Epidermal melanocyte (primary cell): Measurements from ENCODE around the gene ZC3H10.
A peak's percentile ranks its signal among the peaks of the same experiment; 100 is the strongest.
"Not testable (repeated sequence)": the region's sequence is repeated elsewhere in the genome, so short reads cannot be mapped to it uniquely, and the experiment has no call there.

Source experiments
- DNase-seq: peaks from one replicate; pipeline ENCODE4 v3.0.0; 2011; ENCODE audit warnings: low spot score; ENCODE audit not compliant: insufficient read length

The ZC3H10 gene, protein sequence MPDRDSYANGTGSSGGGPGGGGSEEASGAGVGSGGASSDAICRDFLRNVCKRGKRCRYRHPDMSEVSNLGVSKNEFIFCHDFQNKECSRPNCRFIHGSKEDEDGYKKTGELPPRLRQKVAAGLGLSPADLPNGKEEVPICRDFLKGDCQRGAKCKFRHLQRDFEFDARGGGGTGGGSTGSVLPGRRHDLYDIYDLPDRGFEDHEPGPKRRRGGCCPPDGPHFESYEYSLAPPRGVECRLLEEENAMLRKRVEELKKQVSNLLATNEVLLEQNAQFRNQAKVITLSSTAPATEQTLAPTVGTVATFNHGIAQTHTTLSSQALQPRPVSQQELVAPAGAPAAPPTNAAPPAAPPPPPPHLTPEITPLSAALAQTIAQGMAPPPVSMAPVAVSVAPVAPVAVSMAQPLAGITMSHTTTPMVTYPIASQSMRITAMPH

GRCh38 chr12:56117778-56118687, at the start of gene ZC3H10:
Gene ZC3H10, plus strand, starts transcription at chr12:56118266. Its CDS starts 2,297 bp downstream, at chr12:56120563.
- peak; percentile 75 for DNase-seq

DNA sequence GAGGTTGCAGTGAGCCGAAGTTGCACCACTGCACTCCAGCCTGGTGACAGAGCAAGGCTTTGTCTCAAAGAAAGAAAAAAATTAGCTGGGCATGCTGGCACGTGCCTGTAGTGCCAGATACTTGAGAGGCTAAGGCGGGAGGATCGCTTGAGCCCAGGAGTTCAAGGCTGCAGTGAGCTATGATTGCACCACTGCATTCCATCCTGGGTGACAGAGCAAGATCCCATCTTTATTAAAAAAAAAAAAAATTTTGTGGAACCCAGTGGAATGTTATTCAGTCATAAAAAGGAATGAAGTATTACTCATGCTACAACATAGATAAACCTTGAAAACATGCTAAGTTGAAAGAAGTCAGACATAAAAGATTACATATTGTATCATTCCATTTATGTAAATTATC, 46.4 kb upstream of the ZC3H10 start:
- DNase-seq = no peak

GRCh38 chr12:56074396-56074795, 43.7 kb upstream of the ZC3H10 start:
- DNase-seq = no peak

DNA sequence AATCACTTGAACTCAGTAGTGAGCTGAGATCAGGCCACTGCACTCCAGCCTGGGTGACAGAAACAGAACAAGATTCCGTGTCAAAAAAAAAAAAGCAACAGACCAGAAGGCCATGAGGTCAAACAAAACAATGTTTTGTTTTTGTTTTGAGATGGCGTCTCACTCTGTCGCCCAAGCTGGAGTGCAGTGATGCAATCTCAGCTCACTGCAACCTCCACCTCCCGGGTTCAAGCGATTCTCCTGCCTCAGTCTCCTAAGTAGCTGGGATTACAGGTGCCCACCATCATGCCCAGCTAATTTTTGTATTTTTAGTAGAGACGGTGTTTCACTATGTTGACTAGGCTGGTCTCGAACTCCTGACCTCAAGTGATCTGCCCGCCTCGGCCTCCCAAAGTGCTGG, 40.1 kb upstream of the ZC3H10 start:
- not testable (repeated sequence) for DNase-seq

DNA sequence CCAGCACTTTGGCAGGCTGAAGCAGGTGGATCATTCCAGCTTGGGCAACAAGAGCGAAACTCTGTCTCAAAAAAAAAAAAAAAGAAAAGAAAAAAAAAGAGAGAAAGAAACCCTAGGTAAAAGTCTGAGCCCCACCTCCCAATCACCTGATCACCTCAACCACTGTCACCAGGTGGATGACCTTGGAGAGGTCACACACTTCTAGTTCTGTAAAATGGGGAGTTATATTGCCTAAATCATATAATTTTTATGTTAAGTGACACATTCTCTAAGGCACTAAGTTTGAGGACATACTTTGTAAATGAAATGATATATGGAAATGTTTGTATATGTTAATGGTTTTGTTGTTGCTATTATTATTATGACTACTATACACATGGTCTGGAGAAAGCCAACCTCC, 39.6 kb upstream of the ZC3H10 start:
- no peak for DNase-seq

DNA sequence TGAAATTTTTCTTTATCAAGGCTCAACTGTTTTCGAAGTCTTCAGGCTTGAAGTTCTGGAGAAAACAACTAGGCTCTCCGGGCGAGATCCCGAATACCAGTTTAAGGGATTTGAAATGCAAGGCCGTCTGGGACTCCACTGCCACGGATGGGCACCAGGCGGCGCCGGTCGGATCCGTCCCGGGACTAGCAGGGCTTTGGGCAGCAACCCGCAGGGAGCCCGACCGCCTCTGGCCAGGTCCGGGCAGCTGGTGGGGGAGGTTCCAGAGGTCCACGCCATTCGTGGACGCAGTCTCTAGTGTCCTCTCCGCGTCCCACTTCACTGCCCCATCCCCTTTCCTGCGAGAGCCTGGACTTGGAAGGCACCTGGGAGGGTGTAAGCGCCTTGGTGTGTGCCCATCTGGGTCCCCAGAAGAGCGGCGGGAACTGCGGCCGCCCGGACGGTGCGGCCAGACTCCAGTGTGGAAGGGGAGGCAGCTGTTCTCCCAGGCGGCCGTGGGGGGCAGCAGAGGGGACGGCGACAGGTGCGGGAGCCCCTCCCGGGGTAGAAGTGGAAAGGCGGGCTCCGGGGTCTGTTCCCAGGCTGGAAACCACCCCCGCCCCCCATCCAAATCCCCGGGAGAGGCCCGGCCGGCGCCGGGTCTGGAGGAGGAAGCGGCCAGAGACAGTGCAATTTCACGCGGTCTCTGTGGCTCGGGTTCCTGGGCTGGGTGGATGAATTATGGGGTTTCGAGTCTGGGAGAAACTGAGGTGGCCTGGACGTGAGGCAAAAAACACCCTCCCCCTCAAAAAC, 38.9 kb upstream of the ZC3H10 start:
- DNase-seq = peak; percentile 62

- DNase-seq = peak; percentile 63
Observed at GRCh38 chr12:56079723-56080555, 38.1 kb upstream of the ZC3H10 start, which contains the start of gene ERBB3. Gene ERBB3, plus strand, starts transcription at chr12:56080165. Its CDS starts 136 bp downstream, at chr12:56080301.

DNA sequence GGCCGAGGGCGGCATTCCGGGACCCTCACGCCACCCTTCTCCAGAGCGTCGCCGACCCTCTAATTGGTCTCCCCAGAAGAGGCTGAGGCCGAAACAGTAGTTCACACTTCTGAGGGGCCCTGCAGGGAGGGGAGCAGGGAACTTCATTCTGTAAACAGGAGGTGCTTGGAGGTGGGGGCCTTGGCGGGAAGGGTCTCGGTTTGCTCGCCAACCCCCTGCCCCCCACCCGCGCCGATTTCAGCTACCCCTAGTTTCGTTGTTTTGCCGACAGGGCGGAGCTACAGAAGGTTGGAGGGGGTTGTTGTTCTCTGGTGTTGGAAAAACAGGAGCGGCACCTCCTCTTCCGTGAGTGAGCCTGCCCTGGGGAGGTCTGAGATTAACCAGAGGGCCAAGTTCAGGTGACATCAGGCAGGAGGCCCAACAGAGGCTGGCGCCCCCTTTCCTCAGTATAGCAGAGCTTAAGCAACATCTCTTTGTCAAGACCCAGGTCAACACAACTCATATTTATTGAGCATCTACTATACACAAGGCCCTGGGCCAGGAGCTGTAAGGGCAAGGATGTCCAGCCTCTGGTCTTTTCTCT, 37.4 kb upstream of the ZC3H10 start:
- no peak for DNase-seq

DNA sequence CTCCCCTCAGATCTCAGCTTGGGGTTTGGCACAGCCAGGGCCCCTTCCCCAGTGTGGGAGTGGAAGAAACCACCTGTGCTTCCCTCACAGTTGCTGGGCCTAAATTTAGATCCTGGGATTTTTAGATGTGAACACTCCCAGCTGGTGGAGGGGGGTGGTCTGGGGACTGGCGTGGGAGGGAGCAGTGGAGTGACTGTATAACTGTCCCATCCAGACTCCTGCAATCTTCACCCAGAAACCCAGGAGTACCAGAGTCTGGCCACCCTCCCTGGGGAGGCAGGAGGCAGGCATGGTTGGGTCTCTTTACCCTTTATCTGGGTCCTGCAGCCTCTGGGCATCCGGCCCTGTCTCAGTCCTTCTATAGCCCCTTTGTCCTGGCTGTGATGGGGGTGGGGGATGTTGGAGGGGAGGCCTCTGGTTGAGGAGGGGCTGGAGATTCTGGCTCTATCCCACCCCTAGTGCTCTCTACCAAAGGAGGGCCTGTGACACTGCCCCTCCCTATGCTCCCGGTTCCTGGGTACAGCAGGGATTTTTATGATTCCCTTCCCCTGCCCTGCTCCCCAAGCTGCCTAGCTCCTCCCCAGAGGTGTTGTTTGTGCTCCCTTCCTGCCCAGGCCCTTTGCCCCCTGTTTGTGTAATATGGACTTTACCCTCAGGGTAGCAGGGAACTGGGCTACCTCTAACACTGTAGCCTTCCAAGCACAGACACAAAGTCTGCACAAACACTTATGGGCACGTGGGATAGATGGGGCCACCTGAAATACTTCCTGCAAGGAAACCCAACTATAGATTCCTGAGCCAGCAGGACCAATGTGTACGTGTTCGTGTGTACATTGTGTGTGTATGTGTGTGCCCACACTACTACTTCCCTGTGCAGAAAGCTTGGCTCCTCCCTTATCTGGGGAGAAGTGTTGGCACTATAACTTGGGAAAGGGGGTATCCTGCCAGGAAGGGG, 36.4 kb upstream of the ZC3H10 start:
- DNase-seq = peak; percentile 63

- DNase-seq = no peak
Observed at GRCh38 chr12:56082382-56082781, 35.7 kb upstream of the ZC3H10 start.

DNA sequence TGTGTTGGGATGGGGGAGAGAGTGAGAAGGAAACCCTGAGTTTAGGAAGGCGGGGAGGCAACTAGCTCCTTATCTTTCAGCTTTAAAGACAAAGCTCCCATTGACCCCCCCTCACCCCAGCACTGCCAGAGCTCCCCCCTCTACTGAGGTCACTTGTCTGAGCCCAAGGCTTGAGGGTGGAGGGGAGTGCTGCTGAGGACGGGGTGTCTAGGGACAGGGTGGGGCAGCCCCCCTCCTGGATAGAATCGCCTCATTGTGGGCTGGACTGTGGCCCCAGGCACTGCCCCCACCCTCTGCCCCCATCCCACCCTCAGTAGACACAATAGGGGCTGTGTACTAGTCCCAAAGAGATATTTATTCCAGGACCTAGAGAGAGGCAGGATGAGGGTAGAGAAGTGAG, 35.1 kb upstream of the ZC3H10 start:
- DNase-seq = peak; percentile 72

GRCh38 chr12:56084958-56085543, 33.0 kb upstream of the ZC3H10 start:
- DNase-seq = no peak

GRCh38 chr12:56086096-56086495, 32.0 kb upstream of the ZC3H10 start:
- no peak for DNase-seq

DNA sequence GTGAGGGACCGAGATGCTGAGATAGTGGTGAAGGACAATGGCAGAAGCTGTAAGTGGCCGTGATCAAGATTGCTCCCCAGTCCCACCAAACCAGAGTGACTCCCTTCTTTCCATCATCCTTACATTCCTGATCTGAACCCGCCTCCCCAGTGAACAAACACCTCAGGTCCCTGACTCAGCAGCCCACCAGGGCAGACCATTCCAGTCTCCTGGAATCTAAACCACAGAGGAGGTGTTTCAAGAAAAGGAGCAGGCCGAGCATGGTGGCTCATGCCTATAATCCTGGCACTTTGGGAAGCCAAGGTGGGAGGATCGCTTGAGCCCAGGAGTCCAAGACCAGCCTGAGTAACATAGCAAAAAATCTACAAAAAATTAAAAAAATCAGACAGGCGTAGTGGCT, 31.5 kb upstream of the ZC3H10 start:
- DNase-seq = no peak

GRCh38 chr12:56087220-56087619, 30.8 kb upstream of the ZC3H10 start:
- no peak for DNase-seq

DNA sequence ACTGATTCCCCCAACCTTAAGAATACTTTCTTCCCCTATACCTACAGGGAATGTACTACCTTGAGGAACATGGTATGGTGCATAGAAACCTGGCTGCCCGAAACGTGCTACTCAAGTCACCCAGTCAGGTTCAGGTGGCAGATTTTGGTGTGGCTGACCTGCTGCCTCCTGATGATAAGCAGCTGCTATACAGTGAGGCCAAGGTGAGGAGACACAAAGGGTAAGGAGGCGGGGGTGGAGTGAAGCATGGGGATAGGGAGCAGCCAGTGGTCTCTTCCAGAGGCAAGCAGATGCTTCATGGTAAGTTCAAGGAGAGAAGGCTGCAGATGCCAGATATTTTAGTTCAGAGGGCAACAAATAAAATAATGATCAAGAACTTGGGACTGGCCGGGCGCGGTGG, 20.3 kb upstream of the ZC3H10 start:
- DNase-seq = no peak

DNA sequence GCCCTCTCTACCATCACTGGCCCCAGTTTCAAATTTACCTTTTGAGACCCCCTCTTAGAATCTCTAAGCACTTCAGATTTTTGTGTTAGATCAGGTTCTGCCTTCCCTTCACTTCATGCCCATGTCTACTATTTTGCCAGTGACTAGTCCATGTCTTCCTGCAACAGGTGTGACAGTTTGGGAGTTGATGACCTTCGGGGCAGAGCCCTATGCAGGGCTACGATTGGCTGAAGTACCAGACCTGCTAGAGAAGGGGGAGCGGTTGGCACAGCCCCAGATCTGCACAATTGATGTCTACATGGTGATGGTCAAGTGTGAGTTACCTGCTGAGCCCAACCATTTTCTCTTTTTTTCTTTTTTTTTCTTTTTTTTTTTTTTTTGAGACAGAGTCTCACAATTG, 19.5 kb upstream of the ZC3H10 start:
- no peak for DNase-seq

GRCh38 chr12:56099787-56100186, 18.3 kb upstream of the ZC3H10 start:
- DNase-seq = no peak

GRCh38 chr12:56101045-56101444, 17.0 kb upstream of the ZC3H10 start:
- no peak for DNase-seq
